MM.1S (cell line): ENCODE data around the gene SYCN.

Source experiments
- DNase-seq: peaks from one replicate; pipeline ENCODE4 v3.0.0-alpha.2; 2015
- H2AFZ ChIP-seq: fragments of 300-600 bp; sonication (generic); 2 replicates; pipeline ENCODE4 v1.6.0; 2016; ENCODE audit warnings: antibody characterized with exemption, low read length
- H3F3A ChIP-seq: fragments of 300-600 bp; sonication (generic); 2 replicates; pipeline ENCODE4 v1.6.1; 2016; ENCODE audit warnings: mild to moderate bottlenecking, antibody characterized with exemption, low read length, moderate library complexity, mixed read lengths; ENCODE audit not compliant: insufficient read depth
- H3K27ac ChIP-seq: fragments of 300-600 bp; sonication (generic); 2 replicates; pipeline ENCODE4 v1.5.1; 2016; ENCODE audit warnings: mild to moderate bottlenecking, low read length
- H3K27me3 ChIP-seq: fragments of 300-600 bp; sonication (generic); replicated peaks from 2 replicates; pipeline ENCODE4 v1.6.0; 2016; ENCODE audit warnings: low read length; ENCODE audit not compliant: insufficient read depth
- H3K36me3 ChIP-seq: fragments of 300-600 bp; sonication (generic); replicated peaks from 2 replicates; pipeline ENCODE4 v1.6.1; 2016; ENCODE audit warnings: mild to moderate bottlenecking, low read length, mixed read lengths; ENCODE audit not compliant: insufficient read depth
- H3K4me1 ChIP-seq: fragments of 300-600 bp; sonication (generic); 2 replicates; pipeline ENCODE4 v1.6.1; 2016; ENCODE audit warnings: low read length, mixed read lengths
- H3K4me2 ChIP-seq: fragments of 300-600 bp; sonication (generic); 2 replicates; pipeline ENCODE4 v1.6.0; 2016; ENCODE audit warnings: low read depth, low read length
- H3K4me3 ChIP-seq: fragments of 300-600 bp; sonication (generic); 2 replicates; pipeline ENCODE4 v1.5.1; 2016; ENCODE audit warnings: low read length, mixed read lengths
- H3K79me2 ChIP-seq: fragments of 300-600 bp; sonication (generic); 2 replicates; pipeline ENCODE4 v1.6.1; 2016; ENCODE audit warnings: mixed run types, low read length, mixed read lengths
- H3K9ac ChIP-seq: fragments of 300-600 bp; sonication (generic); 2 replicates; pipeline ENCODE4 v1.6.1; 2016; ENCODE audit warnings: low read length, mixed read lengths
- H3K9me2 ChIP-seq: fragments of 300-600 bp; sonication (generic); replicated peaks from 2 replicates; pipeline ENCODE4 v1.6.1; 2016; ENCODE audit warnings: mild to moderate bottlenecking, low read length, mixed read lengths; ENCODE audit not compliant: insufficient read depth
- H3K9me3 ChIP-seq: fragments of 300-600 bp; sonication (generic); replicated peaks from 2 replicates; pipeline ENCODE4 v1.6.1; 2016; ENCODE audit warnings: mild to moderate bottlenecking, low read length, mixed read lengths; ENCODE audit not compliant: insufficient read depth
- H4K20me1 ChIP-seq: fragments of 300-600 bp; sonication (generic); 2 replicates; pipeline ENCODE4 v1.6.1; 2016; ENCODE audit warnings: mild to moderate bottlenecking, low read length, moderate library complexity, mixed read lengths; ENCODE audit not compliant: insufficient read depth
- EZH2 ChIP-seq: fragments of 300-600 bp; sonication (generic); optimal IDR thresholded peaks from 2 replicates; pipeline ENCODE3; 2017; ENCODE audit warnings: low read depth, mild to moderate bottlenecking, antibody characterized with exemption, low read length, mixed read lengths
- EZH2phosphoT487 ChIP-seq: fragments of 300-600 bp; sonication (generic); IDR thresholded peaks from 2 replicates; pipeline ENCODE4 v1.6.1; 2018; ENCODE audit warnings: antibody characterized with exemption, low read length
- TF ChIP-seq, protein P1 (sequence below): fragments of 300-600 bp; sonication (generic); IDR thresholded peaks from 2 replicates; pipeline ENCODE4 v1.5.1; 2016; ENCODE audit warnings: antibody characterized with exemption, low read length, mixed read lengths

SYCN gene

DNA sequence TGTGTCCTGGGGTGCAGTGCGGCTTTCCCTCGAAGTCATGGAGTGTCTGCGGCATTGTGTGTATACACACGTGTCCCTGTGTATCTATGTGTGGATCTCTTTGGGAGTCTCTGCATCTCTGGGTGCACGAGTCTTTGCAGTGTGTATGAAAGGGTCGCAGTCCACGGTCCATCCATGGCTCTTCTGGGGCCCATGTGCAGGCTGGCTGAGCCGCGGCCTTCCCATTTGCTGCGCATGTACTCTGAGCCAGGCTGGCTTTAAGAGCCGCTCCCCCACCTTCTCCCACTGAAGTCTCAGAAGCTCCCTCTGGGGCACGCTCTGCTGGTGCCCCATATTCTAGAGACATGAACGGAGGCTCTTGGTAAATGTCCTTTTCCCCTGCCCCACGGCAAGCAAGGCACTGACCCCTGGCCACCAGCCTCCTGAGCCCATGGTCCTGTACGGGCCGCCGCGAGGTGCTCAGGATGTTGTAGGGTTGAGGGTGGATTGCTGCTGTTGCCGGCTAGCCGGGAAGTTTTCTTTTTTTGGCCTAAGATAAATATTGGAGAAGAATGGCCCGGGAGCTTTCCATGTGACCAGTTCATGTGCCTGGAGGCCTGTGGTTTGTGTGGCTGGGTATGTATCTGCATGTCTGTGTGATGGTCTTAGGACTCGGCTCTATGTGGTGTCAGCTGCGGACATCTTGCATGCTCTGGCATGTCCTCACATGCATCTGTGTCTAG, 46.6 kb downstream of the SYCN start:
- H3K4me3 ChIP-seq: no peak overlapping the region
- no peaks in the 10 kb centered on the region for H4K20me1 ChIP-seq
- H3K27ac ChIP-seq: no peak overlapping the region
- no peak overlapping the region for H2AFZ ChIP-seq
- no peak overlapping the region for H3K9ac ChIP-seq
- H3K27me3 ChIP-seq: no peaks in the 10 kb centered on the region
- H3K9me3 ChIP-seq: no peaks in the 10 kb centered on the region
- TF ChIP-seq EZH2phosphoT487 (no peak), EZH2 (no peak)
- TF ChIP-seq, protein P1, sequence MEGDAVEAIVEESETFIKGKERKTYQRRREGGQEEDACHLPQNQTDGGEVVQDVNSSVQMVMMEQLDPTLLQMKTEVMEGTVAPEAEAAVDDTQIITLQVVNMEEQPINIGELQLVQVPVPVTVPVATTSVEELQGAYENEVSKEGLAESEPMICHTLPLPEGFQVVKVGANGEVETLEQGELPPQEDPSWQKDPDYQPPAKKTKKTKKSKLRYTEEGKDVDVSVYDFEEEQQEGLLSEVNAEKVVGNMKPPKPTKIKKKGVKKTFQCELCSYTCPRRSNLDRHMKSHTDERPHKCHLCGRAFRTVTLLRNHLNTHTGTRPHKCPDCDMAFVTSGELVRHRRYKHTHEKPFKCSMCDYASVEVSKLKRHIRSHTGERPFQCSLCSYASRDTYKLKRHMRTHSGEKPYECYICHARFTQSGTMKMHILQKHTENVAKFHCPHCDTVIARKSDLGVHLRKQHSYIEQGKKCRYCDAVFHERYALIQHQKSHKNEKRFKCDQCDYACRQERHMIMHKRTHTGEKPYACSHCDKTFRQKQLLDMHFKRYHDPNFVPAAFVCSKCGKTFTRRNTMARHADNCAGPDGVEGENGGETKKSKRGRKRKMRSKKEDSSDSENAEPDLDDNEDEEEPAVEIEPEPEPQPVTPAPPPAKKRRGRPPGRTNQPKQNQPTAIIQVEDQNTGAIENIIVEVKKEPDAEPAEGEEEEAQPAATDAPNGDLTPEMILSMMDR: no peak
- no peaks in the 10 kb centered on the region for H3K4me1 ChIP-seq
- H3F3A ChIP-seq: no peaks in the 10 kb centered on the region
- H3K36me3 ChIP-seq: no peaks in the 10 kb centered on the region
- H3K9me2 ChIP-seq: no peaks in the 10 kb centered on the region
- peaks cover 8% of the 10 kb centered on the region for H3K79me2 ChIP-seq
- no peak for DNase-seq
- no peak overlapping the region for H3K4me2 ChIP-seq

DNA sequence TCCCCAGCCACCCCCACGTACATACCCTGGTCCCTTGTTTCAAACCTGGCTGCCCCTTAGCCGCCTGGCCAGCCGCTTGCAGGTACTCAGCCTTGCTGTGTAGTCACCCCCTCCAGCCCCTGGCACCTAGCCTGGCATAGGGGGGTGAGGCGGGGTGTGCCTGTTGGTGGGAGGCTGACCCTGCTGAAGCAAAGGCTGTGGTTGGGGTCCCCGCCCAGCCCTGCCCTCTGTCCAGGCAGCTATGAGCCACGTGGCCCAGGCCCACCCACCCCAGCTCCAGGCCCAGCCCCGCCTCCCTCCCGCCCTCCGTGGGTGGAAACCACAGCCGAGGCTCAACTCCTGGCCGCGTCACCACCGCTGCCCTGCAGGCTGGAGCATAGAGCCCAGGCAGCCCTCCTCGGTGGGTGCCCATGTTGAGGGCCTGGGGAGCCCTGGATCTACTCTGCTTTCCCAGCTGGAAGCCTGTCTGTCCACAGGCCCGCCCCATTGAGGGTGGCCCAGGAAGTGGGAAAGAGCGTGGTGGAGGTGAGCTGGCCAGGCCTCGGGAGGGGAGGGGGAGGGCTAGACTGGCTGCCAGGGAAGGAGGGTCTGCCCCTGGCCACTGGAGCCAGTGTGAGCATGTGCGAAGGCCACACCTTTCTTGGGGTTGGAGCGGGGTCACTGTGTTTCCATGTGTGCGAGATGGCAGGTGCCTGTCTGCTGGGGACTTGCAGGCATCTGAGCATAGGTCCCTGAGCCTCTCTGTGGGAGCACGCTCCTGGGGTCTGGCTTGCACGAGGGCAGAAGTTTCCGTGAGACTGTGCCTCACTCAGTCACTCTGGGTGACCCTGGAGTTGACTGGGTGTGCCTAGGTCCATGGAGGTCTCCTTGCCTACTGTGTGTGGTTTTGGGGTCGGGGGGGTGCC, 47.5 kb downstream of the SYCN start:
- Histone ChIP-seq H4K20me1 (no peaks in the 10 kb centered on the region), H3K36me3 (no peaks in the 10 kb centered on the region), H3K27me3 (no peaks in the 10 kb centered on the region), H3K79me2 (peaks cover 8% of the 10 kb centered on the region), H3K9me3 (no peaks in the 10 kb centered on the region), H3K9ac (no peak overlapping the region), H3K4me1 (no peaks in the 10 kb centered on the region), H2AFZ (no peak overlapping the region), H3K4me2 (no peak overlapping the region), H3K27ac (no peak overlapping the region), H3F3A (no peaks in the 10 kb centered on the region), H3K4me3 (no peak overlapping the region), H3K9me2 (no peaks in the 10 kb centered on the region)
- no peak for DNase-seq
- TF ChIP-seq EZH2phosphoT487 (no peak), EZH2 (no peak)
- TF ChIP-seq, protein P1: no peak

DNA sequence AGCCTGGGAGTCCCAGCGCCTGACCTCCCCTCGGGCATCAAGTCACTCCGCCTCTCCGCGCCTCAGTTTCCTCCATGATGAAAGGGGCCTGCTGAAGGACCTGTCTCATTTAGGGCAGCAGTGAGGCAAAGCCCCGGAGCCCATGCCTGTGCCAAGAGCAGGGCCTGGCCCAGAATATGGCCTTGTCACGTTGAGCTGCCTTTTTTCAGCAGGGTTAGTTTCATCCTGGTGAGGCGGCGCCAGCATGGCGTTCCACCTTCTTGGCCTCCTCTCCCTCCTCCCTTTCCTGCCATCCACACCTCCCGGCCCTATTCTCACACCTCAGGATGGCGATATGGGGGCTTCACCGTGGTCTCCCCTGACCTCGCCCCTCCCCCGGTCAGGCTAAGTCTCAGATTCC, 48.3 kb downstream of the SYCN start:
- Histone ChIP-seq H3K9ac (no peak overlapping the region), H3F3A (no peaks in the 10 kb centered on the region), H2AFZ (no peak overlapping the region), H4K20me1 (no peaks in the 10 kb centered on the region), H3K79me2 (peaks cover 11% of the 10 kb centered on the region), H3K9me3 (no peaks in the 10 kb centered on the region), H3K4me1 (no peaks in the 10 kb centered on the region), H3K9me2 (no peaks in the 10 kb centered on the region), H3K4me2 (no peak overlapping the region), H3K27ac (no peak overlapping the region), H3K4me3 (no peak overlapping the region), H3K36me3 (no peaks in the 10 kb centered on the region), H3K27me3 (no peaks in the 10 kb centered on the region)
- TF ChIP-seq, protein P1: no peak
- TF ChIP-seq EZH2 (no peak), EZH2phosphoT487 (no peak)
- no peak for DNase-seq
